ENCODE data around the gene RPS24.

- no peak for TF ChIP-seq GATA2 (IDR thresholded peaks at IDR 0.05; ENCODE audit: low read depth, low read length)
- no peak for TF ChIP-seq GATA3 (IDR thresholded peaks at IDR 0.05; ENCODE audit: low read depth, low read length)
These were observed 45.7 kb downstream of the RPS24 start for GRCh38 chr10:78079411-78079810.

Measured in SH-SY5Y (cell line).